Activated CD4-positive, alpha-beta T cell treated with anti-CD3 and anti-CD28 coated beads for 48 hours (primary cell): ENCODE measurements around the gene NUCKS1.
"Not testable (repeated sequence)": the region's sequence is repeated elsewhere in the genome, so short reads cannot be mapped to it uniquely, and the experiment has no call there.

Source experiments
- DNase-seq: peaks from one replicate; pipeline ENCODE4 v3.0.0-alpha.2; 2020

The NUCKS1 gene

DNA sequence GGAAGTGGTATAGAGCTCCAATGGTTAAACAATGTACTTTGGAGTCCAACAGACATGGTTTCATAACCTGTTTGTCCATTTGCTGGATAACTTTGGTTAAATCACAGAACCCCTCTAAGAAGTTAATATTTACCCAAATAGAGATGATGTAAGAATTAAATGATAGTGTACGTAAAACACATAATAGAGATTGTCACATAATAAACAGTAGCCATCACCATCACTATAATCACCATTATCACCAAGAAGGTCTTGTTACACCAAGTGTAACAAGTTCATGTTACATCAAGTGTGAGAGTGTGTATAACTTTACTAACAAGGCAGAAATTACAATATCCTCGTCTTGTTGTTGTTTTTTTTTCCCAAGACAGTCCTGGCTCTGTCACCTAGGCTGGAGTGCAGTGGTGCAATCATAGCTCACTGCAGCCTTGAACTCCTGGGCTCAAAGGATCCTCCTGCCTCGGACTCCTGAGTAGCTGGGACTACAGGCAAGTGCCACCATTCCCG, 23.3 kb downstream of the NUCKS1 start:
- no peak for DNase-seq

DNA sequence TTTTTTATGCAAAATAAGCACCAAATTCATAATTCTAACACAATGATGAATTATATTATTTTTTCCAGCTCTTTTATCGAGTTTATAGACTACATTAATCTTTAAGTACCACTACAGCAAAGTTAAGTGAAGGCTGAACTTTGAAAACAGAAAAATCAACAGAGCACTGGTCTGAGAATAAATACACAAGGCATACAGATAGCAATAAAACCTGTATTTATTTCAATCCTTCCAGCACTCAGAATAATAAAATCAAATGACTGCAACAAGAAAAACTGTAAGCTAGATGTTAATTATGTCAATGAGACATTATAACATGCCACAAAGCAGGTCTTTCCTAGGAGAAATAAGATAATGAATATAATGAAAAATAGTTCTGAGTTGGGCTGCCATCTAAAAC, 24.5 kb downstream of the NUCKS1 start:
- DNase-seq: no peak

DNA sequence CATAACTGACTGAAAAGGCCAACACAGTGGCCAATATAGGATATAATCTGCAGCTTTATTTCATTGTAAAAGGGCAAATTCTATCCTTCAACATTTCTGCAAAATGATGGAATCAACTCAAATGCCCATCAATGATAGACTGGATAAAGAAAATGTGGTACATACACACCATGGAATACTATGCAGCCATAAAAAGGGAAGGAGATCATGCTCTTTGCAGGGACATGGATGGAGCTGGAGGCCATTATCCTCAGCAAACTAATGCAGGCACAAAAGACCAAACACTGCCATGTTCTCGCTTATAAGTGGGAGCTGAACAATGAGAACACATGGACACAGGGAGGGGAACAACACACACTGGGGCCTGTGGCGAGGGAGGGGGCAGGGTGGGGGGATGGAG, 29.2 kb downstream of the NUCKS1 start:
- not testable (repeated sequence) for DNase-seq

DNA sequence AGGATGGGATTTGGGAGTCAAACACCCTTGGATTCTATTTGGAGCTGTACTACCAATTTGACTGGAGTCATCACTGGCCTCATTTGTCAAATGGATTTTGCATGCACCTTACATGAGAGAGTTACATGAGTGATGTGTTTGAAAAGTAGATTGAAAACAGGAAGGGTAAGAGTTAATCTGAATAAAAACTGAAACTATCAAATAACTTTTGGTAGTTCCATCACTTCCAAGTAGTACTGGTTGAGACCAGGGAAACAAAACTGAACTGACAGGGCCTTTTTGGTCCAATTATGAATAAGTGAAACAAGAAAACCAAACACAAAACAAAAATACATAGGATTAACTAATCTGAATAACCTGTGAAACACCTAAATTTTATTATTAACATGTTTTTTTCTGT, 30.2 kb downstream of the NUCKS1 start:
- no peak for DNase-seq

DNA sequence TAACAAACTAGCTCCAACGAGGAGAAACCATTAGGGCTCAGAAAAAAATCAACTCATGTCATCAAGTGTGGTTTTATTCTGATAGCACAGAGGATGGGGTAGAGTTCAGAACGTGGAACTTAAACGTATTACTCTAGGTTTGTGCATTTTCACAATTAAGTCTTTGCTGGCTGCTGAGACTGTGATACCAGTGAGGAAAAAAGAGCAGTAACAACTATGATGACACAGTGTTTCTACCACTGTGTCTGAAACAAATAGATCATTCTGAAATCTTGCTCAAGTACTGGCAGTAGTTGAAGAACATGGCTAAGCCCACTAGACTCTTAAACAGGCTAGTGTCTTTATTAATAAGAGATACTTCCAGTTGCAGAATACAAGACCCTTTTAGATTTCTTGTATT, 31.0 kb downstream of the NUCKS1 start:
- DNase-seq: no peak

DNA sequence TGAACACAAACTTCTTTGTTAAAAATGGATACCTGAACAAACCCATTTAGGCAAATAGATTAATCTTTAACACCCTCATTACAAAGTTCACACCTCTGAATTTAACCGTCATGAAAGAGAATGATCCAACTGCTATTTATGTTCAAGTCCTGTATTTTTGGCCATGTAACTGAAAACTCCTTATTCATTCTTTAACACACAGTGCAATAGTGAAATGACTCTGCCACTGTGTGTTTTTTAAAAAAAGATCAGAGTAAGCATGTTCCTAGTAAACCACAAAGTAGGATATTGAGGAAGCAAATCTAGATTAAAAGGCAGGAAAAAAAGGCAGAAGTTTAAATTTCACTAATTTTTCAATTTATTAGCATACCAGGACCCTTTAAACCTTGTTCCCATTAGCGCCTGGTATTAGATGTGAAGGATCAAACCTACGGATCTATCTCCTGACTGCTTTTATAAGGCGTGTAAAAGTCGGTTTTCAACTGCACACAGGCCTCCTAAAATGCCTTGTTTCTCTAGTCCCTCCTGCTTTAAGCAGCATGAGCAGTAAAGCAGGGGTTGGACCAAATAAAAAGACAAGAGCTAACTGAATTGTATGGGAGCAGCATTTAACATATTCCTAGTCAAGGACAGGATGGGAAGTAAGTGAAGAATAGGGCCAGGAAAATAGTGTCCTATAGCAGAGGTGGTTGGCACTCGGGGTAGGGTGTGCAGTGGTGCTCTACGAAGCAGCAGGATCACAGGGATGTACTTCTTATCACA, 33.4 kb downstream of the NUCKS1 start:
- no peak for DNase-seq

DNA sequence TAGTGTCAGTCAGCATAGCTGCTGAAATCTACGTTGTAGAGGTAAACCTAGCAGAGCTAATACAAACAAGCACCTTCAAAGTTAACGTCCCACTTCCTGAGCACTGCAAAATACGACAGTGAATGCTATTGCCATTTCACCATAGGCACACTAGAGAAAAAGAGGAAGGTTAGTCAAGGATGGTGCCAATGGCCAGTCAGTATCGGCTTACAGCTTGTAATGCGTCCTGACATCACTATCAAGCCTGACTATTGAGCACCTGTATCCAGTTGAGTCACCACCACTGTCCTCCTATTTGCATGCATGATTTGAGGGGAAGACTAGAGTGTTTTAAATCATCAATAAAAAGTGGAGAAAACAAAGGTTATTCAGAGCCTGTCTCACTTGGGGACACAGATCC, 34.4 kb downstream of the NUCKS1 start:
- no peak for DNase-seq

DNA sequence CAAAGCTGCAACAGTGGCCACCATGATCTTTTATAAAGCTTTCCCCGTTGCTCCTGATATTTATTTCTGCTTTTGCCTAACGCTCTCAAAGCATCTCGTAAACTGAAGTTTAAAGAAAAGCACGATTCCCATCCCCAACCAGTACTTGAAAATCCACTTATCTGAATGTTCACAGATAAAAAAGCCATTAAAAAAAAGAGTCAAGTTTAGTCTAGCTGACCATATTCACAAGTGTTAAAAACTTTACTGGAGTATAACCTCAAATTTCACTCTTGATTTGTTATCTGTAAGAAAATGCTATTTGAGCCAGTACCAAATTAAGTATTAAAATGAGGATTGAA, 35.1 kb downstream of the NUCKS1 start:
- no peak for DNase-seq

DNA sequence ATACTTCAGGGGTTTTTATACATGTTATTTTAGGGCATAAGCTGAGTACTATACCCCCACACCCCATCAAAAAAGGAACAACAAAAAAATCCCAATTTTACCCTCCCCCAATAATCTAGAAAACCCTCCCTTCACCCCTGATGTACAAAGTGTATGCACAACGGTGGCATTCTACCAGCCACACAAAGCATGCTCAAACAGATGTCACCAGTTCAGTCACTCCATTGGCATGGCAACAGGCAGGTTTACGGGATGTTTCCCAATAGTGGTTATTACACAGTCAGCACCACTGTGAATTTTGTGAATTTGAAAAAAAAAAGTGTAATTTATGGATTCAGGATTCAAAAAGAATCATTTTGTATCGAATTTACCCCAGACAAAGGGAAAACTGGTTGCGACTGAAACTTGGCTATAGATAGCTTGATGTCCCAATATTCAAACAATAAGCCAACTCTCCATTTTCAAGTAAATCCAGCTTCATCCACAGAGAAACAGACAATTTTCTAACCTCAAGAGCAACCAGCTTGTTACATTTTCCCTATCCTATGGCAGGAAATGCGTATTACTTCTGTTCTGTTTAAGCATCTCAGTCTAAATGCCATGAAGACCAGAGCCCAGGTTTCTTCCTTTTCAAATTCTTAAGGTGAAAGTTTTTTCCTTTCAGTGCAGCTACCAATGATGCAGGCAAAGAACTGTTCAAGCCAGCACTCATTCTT, 35.6 kb downstream of the NUCKS1 start:
- no peak for DNase-seq

DNA sequence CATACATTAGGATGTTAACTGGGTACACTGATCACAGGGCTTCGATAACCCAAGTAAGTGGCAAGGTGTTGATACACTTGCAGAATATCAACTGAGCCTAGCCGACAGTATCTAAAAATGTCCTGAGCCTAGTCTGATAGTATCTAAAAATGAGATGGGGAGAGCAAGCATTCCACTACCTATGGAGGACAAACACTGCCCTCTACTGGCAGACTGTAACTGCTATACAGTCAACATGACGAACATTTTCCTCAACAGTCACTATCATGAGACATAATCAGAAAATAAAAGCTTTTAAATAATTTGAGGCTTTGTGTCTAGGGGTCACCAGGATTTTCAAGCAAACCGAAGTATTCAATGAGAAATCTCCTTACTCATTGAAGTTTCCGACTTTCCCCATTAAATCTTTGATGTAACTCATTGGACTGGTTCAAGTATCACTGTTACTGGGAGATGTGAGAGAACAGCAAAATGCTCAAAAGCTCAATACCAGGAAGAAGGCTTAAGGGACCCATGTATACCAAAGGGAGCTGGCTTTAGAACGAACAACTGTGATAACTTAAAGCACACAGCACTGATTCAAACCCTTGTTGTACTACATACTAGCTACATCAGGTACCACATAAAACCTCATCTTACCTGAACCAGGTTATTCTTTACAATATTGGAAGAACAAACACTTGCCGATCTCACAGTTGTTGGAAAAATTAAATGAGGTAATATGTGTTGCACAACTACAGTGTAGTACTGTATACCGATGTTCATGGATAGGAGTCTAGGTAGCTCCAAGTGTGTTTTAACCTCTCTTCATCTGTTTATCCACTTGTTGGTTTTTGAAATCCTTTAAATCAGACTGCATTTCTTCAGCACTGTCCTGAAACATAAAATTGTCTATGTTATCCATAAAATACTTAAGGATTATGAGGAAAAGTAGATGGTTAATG, 38.6 kb downstream of the NUCKS1 start:
- DNase-seq: peak; percentile 74

DNA sequence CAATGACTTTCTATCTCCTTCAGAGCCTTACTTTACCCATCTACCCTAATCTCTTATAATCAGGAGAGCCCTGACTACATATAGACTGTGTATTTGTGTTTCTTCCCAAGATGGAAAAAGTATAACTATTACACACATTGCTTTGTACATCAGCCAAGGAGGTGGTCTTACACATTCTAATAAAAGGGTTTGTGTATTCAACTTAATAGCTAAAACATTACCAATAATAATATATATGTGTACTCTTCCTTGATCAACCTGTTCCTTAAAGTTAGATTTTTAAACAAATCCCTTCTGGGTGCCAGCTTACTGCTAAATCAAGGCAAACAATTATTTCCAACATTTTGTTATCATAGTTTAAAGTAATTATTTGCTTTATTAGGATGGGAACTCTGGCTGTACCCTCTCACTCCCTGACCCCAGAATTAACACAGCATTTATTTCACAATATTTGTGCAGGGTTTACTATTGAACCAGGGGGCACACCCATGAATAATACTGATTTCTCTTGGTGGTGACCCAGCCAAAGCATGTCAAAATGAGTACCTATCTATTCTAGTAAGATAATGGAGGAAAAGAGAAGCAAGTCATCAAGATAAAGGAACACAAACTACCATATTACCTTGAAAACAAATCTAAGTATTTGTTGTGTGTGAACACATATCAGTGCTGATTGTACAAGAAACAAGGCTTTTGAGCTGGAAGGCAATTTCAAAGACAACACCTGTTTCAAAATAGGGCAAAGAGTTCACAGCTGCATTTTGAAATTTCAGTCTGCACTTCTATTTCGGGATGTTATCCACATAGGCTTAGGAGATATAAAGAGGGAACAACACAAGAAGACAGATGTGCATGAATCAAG, 39.5 kb downstream of the NUCKS1 start:
- no peak for DNase-seq

DNA sequence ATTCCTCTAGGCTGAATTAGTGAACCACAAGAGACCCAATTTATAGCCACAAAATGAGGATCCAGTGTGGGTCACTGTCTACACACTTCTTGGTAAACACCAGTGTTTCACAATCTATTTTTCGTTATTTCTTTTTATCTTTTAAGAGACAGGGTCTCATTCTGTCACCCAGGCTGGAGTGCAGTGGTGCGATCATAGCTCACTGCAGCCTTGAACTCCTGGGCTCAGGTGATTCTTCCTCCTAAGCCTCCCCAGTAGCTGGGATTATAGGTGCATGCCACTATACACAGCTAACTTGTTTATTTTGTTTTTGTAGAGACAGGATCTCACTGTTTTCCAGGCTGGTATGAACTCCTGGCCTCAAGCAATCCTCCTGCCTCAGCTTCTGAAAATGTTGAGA, 40.3 kb downstream of the NUCKS1 start:
- DNase-seq: no peak

DNA sequence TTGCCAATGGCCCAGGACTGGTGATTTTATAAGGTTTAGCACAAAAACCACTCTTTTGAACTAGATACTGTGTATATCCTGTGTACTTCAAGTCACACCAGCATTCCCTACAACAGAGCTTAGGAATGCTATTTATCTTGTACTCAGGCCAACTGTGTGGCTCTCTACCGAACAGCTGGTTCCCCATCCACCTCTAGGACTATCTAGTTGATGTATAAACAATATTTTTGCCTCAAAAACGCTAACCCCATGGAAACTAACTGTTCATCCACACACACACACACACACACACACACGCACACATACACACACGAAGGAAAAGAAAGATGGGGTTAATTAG, 41.0 kb downstream of the NUCKS1 start:
- DNase-seq: no peak

DNA sequence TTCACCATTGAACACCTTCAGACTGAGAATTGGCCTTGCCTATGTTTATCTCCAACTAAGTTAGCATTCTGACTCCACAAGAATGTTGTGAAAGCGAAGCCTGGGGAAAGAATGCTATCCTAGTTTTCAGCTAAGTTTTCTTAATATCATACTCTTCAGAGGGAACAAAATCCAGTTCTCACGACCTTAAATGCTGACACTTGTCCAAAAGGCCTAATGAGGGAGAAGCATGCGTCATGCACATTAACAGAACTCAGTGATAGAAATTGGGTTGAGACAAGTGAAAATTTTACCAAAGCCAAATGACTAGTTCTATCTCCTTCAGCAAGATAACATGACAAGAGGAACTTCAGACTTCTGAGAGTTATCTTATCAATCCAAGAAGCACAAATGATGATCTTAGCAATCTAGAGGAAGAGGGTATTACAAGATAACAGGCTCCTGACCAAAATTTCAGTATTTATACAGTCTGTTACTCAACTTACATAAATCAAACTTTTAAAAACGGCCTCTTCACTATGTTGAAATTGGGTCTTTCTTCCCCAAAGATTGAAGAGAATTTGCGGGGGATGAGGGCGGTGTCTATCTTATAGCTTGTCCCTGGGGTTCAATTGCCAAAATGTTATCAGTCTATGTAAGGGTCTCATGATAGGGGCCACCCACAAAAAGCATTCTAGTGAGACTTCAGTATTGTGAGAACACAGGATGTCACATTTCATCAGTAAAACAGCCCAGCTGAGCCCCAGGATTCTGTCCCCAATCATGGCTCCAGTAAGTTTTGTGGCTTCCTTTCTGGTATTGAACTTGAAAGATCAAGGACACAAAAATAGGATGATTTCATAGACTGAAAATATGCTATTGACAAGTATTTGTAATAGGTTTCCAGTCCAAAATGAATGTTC, 43.1 kb downstream of the NUCKS1 start:
- no peak for DNase-seq

DNA sequence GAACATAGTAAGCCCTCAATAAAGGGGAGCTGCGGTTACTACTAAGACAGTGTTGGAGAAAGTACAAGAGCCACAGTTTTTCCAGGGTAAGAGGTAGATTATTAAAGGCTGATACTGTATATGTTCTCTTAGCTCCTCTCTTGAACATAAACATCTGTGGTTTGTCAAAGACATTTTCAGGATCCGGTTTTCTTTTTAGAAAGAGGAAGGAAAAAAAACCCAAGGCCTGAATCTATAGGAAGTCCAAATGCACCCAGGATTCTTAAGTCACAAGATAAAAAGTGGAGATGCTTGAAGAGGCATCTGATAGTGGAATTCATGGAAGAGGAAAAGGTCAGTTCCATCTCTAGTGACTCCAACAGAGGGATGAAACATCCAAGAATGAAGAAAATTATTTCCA, 45.1 kb downstream of the NUCKS1 start:
- DNase-seq: no peak

DNA sequence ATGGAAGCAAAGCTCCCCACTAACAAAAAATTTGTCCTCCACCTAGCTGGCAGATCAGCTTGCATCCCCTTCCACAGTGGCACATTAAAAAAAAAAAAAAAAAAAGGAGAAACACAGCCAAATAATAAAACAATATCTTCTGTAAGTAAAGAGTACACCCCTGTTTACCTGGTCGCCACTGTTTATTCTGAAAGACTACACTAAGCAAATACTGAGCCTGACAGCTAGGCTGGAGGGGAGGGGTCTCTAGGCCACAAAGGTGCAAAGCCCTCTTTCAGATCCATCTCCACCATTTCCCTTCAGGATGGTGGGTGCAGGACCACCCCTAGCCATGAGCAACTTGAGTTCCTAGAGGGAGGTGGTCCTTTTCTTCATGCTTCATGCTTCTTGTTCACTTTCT, 46.9 kb downstream of the NUCKS1 start:
- no peak for DNase-seq

DNA sequence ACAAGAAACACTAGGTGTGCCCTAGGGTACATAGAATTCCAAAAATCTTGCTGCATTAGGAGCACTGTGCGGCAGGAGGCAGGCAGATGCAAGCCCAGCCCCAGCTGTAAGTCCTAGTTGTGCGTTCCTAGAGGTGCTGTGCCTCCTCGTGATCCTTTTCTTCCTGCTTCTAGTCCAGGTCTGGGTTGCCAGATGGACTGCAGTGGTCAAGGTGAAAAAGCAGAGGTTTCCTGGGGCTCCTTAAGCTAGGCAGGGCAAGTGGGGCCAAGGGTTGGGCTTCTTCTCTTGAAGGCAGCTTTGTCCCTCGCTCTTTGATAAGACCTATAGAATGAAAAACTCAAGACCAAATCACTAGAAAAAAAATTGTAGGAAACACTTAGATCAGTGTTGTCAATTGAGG, 48.1 kb downstream of the NUCKS1 start:
- DNase-seq: no peak

DNA sequence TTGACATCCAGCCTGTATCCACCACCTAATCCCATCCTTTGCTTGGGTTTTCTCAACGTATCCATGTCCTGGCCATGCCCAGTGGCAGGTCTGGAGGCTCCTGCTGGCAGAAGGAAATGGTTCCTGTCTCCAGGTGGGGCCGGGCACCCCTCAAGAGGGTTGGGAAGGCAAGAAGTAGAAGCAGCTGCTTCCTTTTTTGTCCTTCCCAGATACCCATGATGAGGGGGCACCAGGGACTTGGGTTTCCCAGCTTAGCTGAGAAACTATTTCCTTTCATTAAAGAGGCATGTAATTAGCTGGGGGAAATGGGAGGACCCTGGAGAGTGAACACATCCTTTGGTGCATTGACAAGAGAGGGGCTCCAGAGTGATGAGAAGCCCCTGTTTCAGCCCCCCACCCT, 48.6 kb downstream of the NUCKS1 start:
- DNase-seq: no peak

DNA sequence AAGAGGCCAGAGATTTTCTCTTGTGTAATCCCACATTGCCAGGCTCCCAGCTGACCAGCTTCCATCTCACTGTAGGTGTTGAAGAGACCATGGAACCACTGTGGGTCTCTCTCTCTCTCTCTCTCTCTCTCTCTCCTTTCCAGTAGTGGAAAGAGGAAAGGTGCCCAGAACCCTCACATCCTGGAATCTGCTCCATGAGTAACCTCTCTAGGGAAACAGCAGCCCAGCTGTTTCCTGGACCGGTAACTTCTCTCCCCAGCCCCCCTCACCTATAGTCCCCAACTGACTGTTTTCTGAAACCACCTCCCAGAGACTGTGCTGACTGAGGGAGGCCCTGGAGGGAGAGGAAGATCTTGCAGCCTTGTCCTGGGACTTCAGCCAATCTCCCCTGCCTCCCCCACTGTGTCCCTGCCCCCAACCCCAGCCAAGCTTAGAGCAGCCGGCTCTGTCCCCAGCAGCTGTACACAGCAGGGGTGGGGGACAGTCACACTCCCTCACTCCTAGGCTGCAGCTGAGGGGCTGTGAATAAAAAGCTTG, 49.0 kb downstream of the NUCKS1 start:
- DNase-seq: no peak

DNA sequence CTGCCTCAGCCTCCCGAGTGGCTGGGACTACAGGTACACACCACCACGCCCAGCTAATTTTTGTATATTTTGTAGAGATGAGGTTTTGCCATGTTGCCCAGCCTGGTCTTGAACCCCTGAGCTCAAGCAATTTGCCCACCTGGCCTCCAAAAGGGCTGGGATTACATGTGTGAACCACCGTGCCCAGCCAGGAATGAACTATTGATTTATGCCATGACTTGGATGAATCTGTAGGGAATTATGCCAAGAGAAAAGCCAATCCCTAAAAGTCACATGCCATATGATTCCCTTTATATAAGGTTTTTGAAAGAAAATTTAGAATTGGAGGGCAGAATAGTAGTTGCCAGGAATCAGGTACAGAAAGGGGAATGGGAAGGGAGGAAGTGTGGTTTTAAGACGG, 50.6 kb downstream of the NUCKS1 start:
- DNase-seq: no peak

DNA sequence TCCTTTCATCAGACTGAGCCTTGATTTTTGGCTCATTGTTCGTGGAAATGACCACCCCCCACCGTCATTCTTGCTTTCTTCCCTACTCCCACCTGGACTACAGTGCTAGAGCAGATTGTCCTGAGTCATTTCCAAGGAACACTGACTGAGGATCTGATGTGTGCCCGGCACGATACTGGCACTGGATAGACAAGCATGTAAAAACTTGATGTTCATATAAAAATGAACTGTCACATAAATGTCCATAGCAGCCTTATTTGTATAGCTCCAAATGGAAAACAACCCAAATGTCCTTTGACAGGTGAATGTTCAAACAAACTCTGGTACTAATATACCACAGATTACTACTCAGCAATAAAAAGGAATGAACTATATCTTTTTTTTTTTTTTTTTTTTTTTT, 51.1 kb downstream of the NUCKS1 start:
- no peak for DNase-seq
